Inferior parietal cortex (tissue), 1 donor: ENCODE measurements around the gene MED26.

Experiments
- DNase-seq: peaks from one replicate; pipeline ENCODE4 v3.0.0-alpha.2; 2016; ENCODE audit errors: extremely low spot score

The MED26 gene

DNA sequence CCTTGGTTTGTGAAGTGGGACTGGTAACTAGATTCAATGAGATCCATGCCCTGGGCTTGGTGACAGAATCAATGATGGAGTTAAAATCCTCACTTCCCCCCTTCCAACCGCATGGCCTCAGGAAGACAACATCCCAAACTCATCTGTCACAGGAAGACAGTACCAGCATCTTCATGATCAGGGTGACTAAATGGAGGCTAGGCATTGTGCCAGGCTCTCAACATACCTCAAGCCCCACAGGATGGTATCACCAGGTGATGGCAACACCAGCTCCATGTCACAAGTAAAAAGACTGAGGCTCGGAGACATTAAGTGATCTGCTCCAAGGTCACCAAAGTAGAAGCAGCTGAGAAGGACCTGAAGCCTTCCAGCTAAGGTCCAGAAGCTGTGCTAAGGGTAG is 14.2 kb downstream of the MED26 start:
- no peak for DNase-seq

DNA sequence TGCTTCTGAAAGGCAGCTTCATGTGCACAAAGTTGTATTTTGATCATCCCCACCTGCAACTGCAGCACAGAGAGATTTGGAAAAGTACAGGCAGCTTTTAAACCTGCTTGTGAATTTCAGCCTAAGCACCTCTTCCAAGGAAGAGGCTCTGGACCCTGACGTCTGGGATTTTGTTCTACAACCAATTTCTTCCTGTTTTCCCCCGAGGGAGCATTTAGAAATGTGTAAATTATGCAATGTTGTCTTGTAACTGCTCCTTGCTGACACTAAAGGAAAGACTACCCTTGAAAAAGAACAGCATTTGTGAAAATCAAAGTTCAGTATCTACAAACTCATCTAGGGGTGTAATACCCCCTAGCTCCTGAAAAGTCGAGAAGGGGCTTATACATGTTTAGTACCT is 15.4 kb downstream of the MED26 start:
- no peak for DNase-seq

DNA sequence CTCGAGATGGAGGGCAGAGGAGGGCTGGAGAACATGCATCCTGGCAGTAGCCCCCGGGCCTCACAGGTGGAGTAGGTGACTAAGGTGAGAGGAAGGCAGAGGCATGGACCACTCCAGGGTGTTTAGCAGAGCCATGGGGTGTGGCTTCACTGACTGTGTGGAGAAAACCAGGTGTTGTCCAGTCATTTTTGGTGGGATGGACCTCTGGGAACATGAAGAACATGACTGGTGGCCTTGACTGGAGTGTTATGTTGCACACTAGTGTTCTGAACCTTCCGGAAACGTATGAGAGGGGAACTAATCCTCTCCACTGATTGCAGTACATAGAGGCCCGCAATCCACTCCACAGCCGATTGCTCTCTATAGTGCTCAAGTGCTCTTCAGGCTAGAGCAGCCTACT is 16.9 kb downstream of the MED26 start:
- DNase-seq: no peak

DNA sequence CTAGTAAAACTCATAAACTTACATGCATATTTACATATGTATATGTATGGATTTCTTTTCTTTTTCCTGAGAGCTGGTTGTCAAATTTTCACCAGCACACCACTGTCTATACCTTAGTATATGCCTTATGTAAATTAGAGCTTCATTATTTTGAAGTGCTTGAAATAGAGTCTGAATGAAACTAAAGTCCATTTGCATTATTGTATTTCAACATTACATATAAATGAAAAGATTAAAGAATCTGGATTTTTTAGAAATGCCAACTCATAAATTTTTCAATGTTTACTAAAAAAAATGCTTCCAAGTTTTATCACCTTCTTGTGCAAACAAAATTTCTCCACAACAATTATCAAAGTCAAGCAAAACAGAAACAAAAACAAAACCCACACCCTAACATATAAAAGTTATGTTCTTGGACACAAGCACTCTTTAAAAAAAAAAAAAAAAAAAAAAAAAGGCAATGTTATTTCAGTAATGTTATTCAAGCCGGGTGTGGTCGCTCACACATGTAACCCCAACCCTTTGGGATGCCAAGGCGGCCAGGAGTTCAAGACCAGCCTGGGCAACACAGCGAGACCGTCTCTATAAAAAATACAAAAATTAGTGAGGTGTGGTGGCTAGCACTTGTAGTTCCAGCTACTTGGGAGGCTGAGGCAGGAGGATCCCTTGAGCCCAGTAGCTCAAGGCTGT is 18.3 kb downstream of the MED26 start:
- no peak for DNase-seq

DNA sequence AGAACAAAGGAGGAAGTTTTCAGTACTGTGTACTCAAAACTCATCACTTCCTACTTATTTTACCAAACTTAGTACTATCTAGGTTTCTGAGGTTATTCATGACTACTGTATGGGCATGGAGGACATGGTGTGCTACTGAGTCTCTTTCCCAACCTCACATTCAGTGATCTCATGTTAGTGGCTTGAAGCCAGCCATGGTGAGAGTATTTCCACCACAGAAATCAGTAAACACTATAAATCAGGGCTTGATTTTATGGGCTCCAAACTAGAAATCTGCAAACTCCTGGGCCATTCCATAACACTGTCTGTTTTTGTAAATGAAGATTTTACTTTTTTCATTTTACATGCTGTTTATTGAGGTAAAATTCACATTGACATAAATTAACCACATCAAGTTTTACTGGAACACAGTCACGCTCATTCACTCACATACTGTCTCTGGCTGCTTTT is 19.7 kb downstream of the MED26 start:
- DNase-seq: peak; percentile 43

DNA sequence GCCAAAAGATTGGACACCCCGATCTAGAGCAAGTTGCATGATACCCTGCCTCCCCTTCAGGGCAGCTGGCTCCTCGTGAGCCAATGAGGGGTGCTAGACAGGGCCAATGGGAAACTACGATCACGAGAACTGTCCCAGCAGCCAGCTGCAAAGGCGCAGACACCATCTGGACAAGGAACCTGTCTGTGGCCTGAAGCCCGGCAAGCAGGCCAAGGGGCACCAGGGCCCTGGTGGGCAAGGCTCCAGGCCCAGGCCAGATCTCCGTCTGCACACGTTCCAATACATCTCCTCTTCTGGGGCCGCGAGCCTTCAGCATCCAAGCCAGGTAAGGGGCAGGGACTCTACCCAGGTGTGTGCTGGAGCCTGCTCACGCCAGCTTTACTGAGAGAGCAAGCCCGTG is 20.2 kb downstream of the MED26 start:
- DNase-seq: no peak

DNA sequence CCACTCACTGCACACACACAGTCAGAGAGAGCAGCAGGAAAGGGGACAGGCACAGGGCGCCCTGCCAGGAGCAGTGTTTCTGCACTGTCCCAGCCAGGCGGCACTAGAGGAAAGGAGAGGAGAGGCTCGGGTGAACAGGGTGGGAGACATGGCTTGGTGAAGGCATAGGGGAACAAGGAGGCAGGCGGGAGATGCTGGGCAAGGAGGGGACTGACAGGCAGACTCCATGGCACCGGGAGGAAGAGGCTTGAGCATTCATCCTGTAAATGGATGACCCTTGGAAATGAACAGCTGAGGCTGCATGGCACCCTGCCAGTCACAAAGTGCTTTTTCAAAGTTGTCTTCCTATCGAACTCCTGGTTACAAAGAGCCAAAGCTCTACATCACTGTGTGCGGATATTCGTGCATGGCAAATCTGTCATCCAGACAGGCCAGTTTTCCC is 22.4 kb downstream of the MED26 start:
- DNase-seq: no peak

DNA sequence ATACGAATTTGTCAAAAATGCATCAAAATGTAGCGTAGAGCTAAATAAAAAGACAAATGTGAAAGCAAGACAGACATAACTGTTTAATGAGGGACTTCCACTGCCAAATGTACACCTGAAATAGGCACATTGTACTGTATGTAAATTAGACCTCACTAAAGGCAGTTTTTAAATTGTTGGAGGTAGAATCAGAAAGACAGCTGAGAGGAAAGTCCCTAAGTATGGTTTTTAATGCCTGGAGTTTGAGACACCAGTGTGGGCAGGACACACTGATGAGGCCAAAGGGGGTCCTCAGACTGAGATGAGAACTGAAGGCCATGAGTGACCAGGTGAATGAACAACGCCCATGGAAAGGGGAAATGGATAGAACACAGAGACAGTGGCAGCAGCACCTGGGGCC is 22.9 kb downstream of the MED26 start:
- DNase-seq: no peak

DNA sequence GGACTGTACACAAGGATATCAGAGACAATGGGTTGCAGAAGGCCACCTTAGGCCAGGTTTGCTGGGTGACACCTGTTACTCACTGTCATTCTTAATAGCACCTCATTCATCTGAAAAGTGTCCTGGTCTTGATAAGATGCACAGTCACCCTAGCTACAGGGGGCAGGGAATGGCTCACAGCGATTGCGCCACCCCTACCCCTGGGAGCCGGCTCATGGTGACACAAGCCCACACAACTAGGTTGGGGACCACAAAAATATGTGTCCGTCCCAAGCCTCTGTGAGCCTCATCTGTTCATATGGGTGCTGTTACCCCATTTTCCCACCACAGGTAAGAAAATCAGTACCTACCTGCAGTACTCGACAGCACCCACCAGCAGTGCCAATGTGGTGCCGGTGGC is 23.4 kb downstream of the MED26 start:
- DNase-seq: no peak

DNA sequence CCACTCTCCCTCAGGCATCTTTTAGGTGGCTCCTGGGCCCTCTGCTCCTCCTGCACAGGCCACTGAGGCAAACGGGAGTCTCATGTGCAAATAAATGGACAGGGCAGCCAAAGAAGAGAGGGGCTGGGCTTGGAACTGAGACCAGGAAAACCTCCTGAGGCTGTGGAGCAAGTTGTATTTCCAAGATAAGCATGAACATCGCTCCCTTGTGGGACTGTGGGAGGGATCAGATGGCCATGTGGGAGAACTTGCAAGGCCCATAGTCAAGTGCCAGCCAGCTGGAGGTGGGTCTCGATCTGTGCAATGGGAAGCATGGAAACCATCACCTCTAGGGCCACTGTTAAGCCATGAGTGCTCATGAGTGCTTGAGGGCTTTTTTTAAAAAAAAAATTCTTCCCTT is 24.9 kb downstream of the MED26 start:
- no peak for DNase-seq

DNA sequence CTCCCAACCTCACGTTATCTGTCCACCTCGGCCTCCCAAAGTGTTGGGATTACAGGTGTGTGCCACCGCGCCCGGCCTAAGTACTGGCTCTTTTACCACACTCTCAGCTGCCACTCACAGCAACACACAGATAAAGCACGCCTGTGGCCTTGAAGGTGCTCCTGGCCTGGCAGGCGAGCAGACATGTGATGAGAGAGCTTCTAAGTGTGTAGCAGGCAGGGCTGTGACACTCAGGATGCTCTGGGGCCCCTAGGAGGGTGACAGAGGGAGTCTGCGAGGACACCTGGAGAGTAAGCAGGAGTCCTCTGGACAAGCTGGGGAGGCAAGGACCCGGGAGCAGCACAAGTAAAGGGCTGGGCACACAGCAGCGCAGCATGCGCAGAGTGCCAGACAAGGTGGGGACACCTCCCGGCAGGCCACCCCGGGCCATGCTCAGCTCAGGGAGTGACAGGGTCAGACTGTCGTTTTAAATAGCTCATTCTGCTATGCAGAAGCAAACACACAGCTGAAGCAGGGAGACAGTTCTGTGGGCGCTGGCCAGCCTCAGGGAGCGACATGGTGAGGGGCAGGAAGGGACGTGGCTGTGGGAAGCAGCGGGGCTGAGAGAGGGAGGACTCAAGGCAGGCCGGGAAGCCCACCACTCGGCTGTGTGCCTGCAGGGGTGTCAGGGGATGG is 26.5 kb downstream of the MED26 start:
- no peak for DNase-seq

DNA sequence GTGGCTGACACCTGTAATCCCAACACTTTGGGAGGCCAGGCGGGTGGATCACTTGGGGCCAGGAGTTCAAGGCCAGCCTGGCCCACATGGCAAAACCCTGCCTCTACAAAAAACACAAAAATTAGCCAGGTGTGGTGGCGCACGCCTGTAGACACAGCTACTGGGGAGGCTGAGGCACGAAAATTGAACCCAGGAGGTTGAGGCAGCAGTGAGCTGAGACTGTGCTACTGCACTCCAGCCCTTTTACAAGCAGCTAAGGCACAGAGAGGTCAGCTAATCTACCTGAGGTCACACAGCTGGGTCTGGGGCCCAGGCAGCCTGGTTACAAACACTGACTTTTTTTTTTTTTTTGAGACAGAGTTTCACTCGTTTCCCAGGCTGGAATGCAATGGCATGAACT is 27.2 kb downstream of the MED26 start:
- DNase-seq: no peak

DNA sequence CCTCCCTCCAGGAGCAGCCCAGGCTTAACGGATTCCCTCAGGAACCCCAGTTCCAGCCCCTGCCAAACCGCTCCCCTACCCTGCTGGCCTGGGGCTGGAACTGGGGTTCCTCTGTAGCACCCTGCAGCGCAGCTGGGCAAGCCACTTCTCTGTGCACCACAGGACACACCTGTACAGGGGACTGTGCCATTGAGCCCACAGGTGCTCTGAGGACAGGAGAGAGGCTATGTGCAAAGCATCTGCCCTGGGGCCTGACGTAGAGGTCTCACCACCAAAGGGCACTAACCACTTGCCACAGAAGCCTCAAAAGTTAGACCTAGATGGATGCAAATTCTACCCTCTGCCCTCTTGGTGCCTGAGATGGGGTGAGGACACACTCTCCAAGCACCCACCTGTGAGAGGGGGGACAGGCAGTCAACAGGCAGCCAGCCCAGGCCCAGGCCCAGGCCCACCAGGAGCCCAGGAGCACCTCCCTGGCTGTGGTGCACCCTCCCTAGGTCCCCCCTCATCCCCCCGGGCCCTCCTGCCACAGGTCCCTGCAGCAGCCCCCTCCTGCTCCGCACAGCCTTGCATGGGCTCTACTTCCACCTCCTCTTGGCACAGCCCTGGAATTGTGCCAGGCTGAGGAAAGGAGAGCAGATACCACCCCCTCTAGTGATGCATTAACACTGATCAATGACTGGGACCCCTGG is 28.2 kb downstream of the MED26 start:
- DNase-seq: no peak

DNA sequence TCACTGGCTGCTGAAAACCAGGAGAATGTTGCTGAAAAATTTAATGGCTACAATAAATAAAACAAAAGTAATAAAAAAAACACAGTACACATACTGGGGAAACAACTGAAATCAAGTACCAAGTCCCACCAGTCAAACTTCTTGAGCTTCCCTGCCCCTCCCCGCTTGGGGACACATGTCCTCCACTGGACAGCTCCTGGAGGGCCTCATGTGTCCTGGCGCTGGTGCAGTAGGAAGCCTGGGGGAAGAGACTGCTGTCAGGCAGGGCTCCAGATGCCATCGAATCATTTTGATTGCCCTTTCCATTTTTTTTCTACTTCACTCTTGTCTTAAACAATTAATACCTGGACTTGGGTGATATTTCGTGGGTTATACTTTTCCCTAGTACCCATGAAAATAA is 29.2 kb downstream of the MED26 start:
- DNase-seq: no peak

DNA sequence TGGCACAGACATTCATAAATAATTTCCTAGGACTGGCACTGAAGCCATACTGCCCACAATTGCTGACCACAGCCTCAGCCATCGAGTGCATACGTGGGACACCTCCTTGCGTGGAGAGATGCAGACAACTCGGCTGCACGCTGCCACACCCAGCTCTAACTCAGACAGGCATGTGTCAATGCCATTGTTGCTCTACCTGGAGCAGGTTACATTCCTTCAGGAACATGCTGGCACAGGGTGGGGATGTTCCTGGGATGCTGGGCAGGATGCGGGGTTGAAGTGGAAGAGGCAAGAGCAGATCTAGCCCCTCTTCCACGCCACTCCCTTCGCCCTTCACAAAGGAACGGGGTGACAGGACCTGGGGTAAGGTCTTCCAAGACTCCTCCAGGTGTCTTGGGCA is 31.6 kb downstream of the MED26 start:
- no peak for DNase-seq

DNA sequence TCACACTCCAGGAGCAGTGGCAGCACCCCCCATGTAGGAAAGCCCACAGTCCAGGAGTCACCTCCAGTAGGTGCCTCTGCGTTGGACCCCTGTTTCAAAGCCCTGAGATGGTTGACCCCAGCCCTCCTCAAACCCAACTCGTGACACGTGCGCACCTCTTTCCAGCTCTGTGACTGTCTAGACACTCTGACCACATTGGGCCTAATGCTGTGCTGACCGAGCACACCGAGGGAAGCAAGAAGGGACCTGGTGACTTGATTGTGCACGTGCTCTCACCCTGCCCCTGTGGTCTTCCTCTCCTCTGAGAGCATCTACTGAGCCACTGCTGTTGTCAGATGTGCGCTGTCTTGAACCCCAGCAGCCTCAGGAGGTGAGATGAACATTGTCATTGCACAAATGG is 32.9 kb downstream of the MED26 start:
- DNase-seq: no peak

DNA sequence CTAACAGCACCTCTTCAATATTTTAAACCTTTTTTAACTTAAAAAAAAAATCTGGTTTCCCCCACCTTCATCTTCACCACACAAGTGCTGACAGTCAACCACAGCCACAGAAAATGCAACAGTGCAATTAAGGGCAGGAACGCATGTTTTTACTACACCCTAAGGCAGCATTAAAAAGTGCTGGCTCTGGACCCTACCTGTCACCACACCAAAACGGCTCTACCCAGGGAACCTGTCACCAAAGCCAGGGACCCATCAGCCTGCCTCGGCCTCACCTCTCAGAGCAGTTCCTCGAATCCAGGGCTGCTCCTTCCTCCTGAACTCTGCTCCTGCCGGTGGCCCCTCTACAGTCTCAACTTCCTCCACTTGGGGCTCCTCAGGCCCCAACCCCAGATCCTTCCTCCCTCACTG is 33.3 kb downstream of the MED26 start:
- no peak for DNase-seq

DNA sequence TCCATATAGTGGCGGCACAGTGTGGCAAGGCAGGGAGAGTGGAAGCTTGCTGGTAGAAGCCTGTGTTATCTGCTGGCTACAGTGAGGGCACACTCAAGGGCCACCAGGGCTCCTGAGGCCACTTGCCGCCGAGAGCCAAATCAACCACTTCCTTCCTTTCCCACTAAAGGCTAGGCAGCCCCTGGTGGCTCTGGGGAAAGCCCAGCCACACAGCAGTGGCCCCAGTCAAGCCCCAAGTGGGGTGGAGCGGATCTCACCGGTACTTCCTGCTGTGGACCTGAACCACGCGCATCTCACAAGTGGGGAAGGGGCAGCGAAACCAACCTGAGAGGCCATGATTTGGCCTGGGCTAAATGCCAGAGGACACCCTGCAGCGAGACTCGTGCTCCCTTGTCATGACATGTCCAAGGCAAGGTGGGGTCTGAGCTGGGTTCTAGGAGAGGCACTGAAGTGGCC is 33.8 kb downstream of the MED26 start:
- no peak for DNase-seq

DNA sequence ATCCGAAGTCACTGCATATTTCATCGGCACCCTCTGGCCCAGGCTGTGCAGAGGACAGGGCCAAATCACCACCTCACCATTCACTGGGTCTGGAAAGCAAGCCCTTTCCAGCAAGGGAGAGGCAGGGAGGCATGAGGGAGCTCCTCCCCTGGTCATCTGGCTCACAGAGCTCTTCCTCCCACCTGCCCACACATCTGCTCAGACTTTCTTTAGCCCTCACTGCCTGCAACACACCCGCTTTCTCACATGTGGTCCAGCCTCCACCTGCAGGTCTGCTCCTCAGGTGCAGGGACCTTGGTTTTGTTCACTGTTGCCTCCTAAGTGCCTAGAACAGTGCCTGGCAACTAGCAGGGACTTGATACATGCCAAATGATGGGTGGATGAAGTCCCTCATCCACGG is 34.8 kb downstream of the MED26 start:
- no peak for DNase-seq

DNA sequence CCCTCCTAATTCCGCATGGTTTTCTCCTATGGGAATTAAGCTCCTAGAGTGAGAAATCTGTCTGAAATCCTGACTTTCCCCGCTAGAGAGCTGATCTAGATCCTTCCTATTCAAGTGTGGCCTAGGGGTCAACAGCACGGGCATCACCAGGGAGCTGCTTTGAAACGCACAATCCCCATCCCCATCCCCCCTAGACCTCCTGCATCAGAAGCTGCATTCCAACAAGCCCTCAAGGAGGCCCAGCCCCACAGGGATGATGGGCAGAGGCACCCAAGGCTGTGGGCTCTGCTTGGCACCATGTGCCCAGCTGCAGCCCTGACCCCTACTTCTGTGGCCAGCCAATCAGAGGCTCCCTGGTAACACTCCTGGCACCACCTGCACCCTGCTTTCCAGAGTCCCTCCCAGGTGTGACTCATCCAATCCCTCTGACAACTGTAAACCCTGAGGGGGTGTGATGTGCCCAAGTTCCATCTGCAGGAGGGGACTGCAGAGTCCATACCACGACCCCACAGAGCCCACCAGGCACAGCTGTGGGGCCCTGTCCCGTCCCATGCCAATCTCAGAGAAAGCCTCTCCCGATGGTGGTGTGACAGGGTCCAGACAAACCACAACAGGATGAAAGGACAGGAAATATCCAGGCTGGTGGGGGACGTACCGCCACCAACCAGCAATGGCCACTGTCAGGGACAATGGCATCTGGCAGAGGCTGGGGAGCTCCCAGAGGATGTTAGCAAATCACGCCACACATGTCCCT is 36.0 kb downstream of the MED26 start:
- no peak for DNase-seq

DNA sequence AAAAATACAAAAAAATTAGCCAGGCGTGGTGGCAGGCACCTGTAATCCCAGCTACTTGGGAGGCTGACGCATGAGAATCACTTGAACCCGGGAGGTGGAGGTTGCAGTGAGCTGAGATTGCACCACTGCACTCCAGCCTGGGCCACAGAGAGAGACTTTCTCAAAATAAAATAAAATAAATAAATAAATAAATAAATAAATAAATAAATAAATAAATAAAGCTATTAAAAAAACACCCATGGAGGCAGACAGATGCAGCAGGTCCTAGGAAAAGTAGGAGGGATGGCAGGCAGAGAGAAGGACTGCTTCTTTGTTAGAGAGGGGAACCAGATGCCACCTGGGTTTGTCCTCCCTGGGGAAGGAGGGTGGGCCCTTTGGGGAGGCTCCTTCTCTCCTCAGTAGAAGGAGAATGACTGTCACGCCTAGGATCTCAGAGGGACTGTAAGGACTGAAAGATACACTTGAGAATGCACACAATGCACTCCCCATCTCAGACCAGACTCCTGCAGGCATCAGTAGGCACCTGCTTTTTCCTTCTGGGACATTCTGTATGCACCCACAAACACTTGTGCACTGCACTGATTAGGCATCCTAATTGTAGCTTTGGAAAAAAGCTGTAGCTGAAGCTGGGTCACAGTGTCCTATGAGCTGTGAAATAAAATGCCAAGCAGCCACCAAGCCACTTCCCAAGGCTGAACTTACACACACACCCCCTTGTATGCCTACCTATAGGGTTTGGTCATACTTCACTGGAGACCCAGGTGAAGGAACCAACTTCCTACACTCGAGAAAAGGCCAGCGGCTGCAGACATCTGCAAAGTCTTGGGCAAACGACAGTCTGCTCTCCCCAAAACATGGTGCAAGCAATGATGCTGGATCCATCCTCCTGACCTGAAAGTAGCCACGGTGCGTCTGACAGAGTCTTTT is 36.9 kb downstream of the MED26 start:
- no peak for DNase-seq
